ENCODE results near the gene PANK4. TPM values are rescaled to one million over a fixed set of nuclear protein-coding genes. Genes with fewer than 3 reads are reported as not detected.

Gene PANK4
- total and polyA plus RNA-seq, 2 experiments from 2014 or later: 18.5 to 21.3 TPM

GRCh38 chr1:2474104-2474844, 52.1 kb downstream of the PANK4 start:
- H3K9me2 ChIP-seq (replicated peaks; ENCODE audit: insufficient read depth): no peaks in the 10 kb centered on the region
- DNase-seq (ENCODE audit: low spot score): no peak
- no peak overlapping the region for H3K27ac ChIP-seq
- H3K4me1 ChIP-seq (ENCODE audit: insufficient read depth): peaks cover 9% of the 10 kb centered on the region
- H4K20me1 ChIP-seq (ENCODE audit: insufficient read depth, poor library complexity, severe bottlenecking): no peaks in the 10 kb centered on the region
- TF ChIP-seq EZH2phosphoT487 (IDR thresholded peaks at IDR 0.05; ENCODE audit: low read depth, severe bottlenecking, unreplicated experiment) (no peak), EZH2 (IDR thresholded peaks at IDR 0.05; ENCODE audit: borderline replicate concordance) (no peak), CTCF (IDR thresholded peaks at IDR 0.05; ENCODE audit: poor library complexity) (no peak)
- no peak overlapping the region for H3K4me3 ChIP-seq
- H3K36me3 ChIP-seq (replicated peaks; ENCODE audit: insufficient read depth, low read depth): no peaks in the 10 kb centered on the region
- H2AFZ ChIP-seq: no peak overlapping the region
- no peaks in the 10 kb centered on the region for H3K9me3 ChIP-seq (ENCODE audit: low read depth)
- no peaks in the 10 kb centered on the region for H3K27me3 ChIP-seq
- no peaks in the 10 kb centered on the region for H3K79me2 ChIP-seq
- WGBS (ENCODE audit: low lambda C conversion rate, missing lambda C conversion rate): 52% methylated on average over 8 of the region's 17 CpGs
- H3K4me2 ChIP-seq: no peak overlapping the region

GRCh38 chr1:2473198-2473597, 53.2 kb downstream of the PANK4 start:
- Histone ChIP-seq H3K27me3 (peaks cover 9% of the 10 kb centered on the region), H3K27ac (no peak overlapping the region), H3K9me3 (ENCODE audit: low read depth) (no peaks in the 10 kb centered on the region), H3K4me1 (ENCODE audit: insufficient read depth) (peaks cover 9% of the 10 kb centered on the region), H2AFZ (no peak overlapping the region), H3K79me2 (no peaks in the 10 kb centered on the region), H3K4me2 (no peak overlapping the region), H3K4me3 (no peak overlapping the region), H4K20me1 (ENCODE audit: insufficient read depth, poor library complexity, severe bottlenecking) (no peaks in the 10 kb centered on the region), H3K9me2 (replicated peaks; ENCODE audit: insufficient read depth) (no peaks in the 10 kb centered on the region), H3K36me3 (replicated peaks; ENCODE audit: insufficient read depth, low read depth) (no peaks in the 10 kb centered on the region)
- TF ChIP-seq EZH2phosphoT487 (IDR thresholded peaks at IDR 0.05; ENCODE audit: low read depth, severe bottlenecking, unreplicated experiment) (no peak), CTCF (IDR thresholded peaks at IDR 0.05; ENCODE audit: poor library complexity) (no peak), EZH2 (IDR thresholded peaks at IDR 0.05; ENCODE audit: borderline replicate concordance) (no peak)
- no peak for DNase-seq (ENCODE audit: low spot score)
- WGBS (ENCODE audit: low lambda C conversion rate, missing lambda C conversion rate): 92% methylated on average over 13 of the region's 13 CpGs

- H3K36me3 ChIP-seq (replicated peaks; ENCODE audit: insufficient read depth, low read depth): no peaks in the 10 kb centered on the region
- TF ChIP-seq EZH2phosphoT487 (IDR thresholded peaks at IDR 0.05; ENCODE audit: low read depth, severe bottlenecking, unreplicated experiment) (no peak), EZH2 (IDR thresholded peaks at IDR 0.05; ENCODE audit: borderline replicate concordance) (no peak)
- H3K9me2 ChIP-seq (replicated peaks; ENCODE audit: insufficient read depth): no peaks in the 10 kb centered on the region
- H2AFZ ChIP-seq: no peak overlapping the region
- DNase-seq (ENCODE audit: low spot score): no peak
- H3K4me3 ChIP-seq: no peak overlapping the region
- H3K4me2 ChIP-seq: no peak overlapping the region
- peaks cover 10% of the 10 kb centered on the region for H3K27me3 ChIP-seq
- peaks cover 9% of the 10 kb centered on the region for H3K4me1 ChIP-seq (ENCODE audit: insufficient read depth)
- H3K79me2 ChIP-seq: no peaks in the 10 kb centered on the region
- WGBS (ENCODE audit: low lambda C conversion rate, missing lambda C conversion rate): 87% methylated on average over 25 of the region's 25 CpGs
- no peaks in the 10 kb centered on the region for H3K9me3 ChIP-seq (ENCODE audit: low read depth)
- H3K27ac ChIP-seq: no peak overlapping the region
- H4K20me1 ChIP-seq (ENCODE audit: insufficient read depth, poor library complexity, severe bottlenecking): no peaks in the 10 kb centered on the region
These were observed 53.7 kb downstream of the PANK4 start for GRCh38 chr1:2472561-2473177.

GRCh38 chr1:2472109-2472508, 54.3 kb downstream of the PANK4 start:
- WGBS (ENCODE audit: low lambda C conversion rate, missing lambda C conversion rate): 74% methylated on average over 10 of the region's 17 CpGs
- no peak overlapping the region for H3K4me2 ChIP-seq
- H3K36me3 ChIP-seq (replicated peaks; ENCODE audit: insufficient read depth, low read depth): no peaks in the 10 kb centered on the region
- H3K9me2 ChIP-seq (replicated peaks; ENCODE audit: insufficient read depth): no peaks in the 10 kb centered on the region
- no peak for TF ChIP-seq EZH2 (IDR thresholded peaks at IDR 0.05; ENCODE audit: borderline replicate concordance)
- no peak for TF ChIP-seq CTCF (IDR thresholded peaks at IDR 0.05; ENCODE audit: poor library complexity)
- TF ChIP-seq EZH2phosphoT487 (IDR thresholded peaks at IDR 0.05; ENCODE audit: low read depth, severe bottlenecking, unreplicated experiment): no peak
- H3K9me3 ChIP-seq (ENCODE audit: low read depth): no peaks in the 10 kb centered on the region
- no peak for DNase-seq (ENCODE audit: low spot score)
- H3K4me3 ChIP-seq: no peak overlapping the region
- H2AFZ ChIP-seq: no peak overlapping the region
- no peaks in the 10 kb centered on the region for H4K20me1 ChIP-seq (ENCODE audit: insufficient read depth, poor library complexity, severe bottlenecking)
- H3K79me2 ChIP-seq: no peaks in the 10 kb centered on the region
- peaks cover 9% of the 10 kb centered on the region for H3K4me1 ChIP-seq (ENCODE audit: insufficient read depth)
- peaks cover 10% of the 10 kb centered on the region for H3K27me3 ChIP-seq
- no peak overlapping the region for H3K27ac ChIP-seq
